Gastrocnemius medialis (tissue), 4 donors: Measurements from ENCODE around the gene TFCP2L1. TPM values are rescaled to one million over a fixed set of nuclear protein-coding genes. Genes with fewer than 3 reads are reported as not detected.

Experiments used
- ATAC-seq, 2 donors: fragments of 150-250 bp; one replicate each; pipeline ENCODE4 v1.9.1; 2016
- DNase-seq, 2 donors: peaks; one replicate each; pipeline ENCODE4 v3.0.0-alpha.2; 2019
- H3K27ac ChIP-seq, 4 donors: fragments of 200-600 bp; sonication (generic); 1 replicate in 1 of 4; 2 replicates in 3 of 4; pipeline ENCODE4 v1.5.1; 2016 to 2018; ENCODE audit warnings: mild to moderate bottlenecking in 2 of 4, moderate library complexity in 1 of 4
- H3K27me3 ChIP-seq, 3 donors: fragments of 200-600 bp; sonication (generic) in 2 of 3; 1 replicate in 1 of 3; 2 replicates in 2 of 3; pipeline versions ENCODE4 v1.5.1 to v1.6.0; 2016 to 2019; ENCODE audit warnings: mild to moderate bottlenecking in 1 of 3, moderate library complexity in 1 of 3
- H3K36me3 ChIP-seq, 2 donors: fragments of 200-600 bp; sonication (generic) in 1 of 2; one replicate each; pipeline ENCODE4 v1.5.1; 2017 to 2018
- H3K4me1 ChIP-seq, 2 donors: fragments of 200-600 bp; sonication (generic) in 1 of 2; one replicate each; pipeline ENCODE4 v1.5.1; 2016 to 2017; ENCODE audit warnings: mild to moderate bottlenecking in 2 of 2
- H3K4me3 ChIP-seq, 4 donors: fragments of 200-600 bp; sonication (generic) in 3 of 4; 1 replicate in 1 of 4; 2 replicates in 3 of 4; pipeline ENCODE4 v1.5.1; 2016 to 2019; ENCODE audit warnings: mild to moderate bottlenecking in 2 of 4
- H3K9me3 ChIP-seq, 3 donors: fragments of 200-600 bp; sonication (generic) in 2 of 3; 1 replicate in 1 of 3; 2 replicates in 2 of 3; pipeline ENCODE4 v1.5.1; 2016 to 2019
- POLR2A ChIP-seq, 2 donors: fragments of 450-650 bp; IDR thresholded peaks; one replicate each; pipeline ENCODE4 v1.6.1; 2017; ENCODE audit warnings: antibody characterized with exemption in 2 of 2, mild to moderate bottlenecking in 2 of 2, moderate library complexity in 2 of 2
- in situ Hi-C, 4 donors: fragments of 200-750 bp; cut with MboI; loops; one replicate each; pipeline versions ENCODE4 v1.15.0 to v1.8.0; 2017; ENCODE audit warnings: low sequenced_read_pairs in 4 of 4
- intact Hi-C: fragments of 100-400 bp; cut with DNase I; formaldehyde crosslinking; loops from one replicate; pipeline ENCODE4 v1.15.1; 2023; ENCODE audit warnings: low total_unique reads
- total RNA-seq, 4 donors: library from RNA; depleted of rRNA; stranded (reverse); fragments of >200 nt; gene quantifications; one replicate each; pipeline versions ENCODE4 v1.1.0 to v1.2.3, GENCODE V29; 2016
- TF ChIP-seq, protein P1 (sequence below), 5 experiments: fragments of 450-650 bp in 3 of 5; fragments of 200-600 bp in 2 of 5; sonication (generic) in 2 of 5; IDR thresholded peaks in 4 of 5; conservative IDR thresholded peaks in 1 of 5; 1 replicate in 4 of 5; 2 replicates in 1 of 5; pipeline ENCODE4 v1.5.1; 2016 to 2019; ENCODE audit warnings: antibody characterized with exemption in 5 of 5, mild to moderate bottlenecking in 3 of 5, moderate library complexity in 3 of 5

Gene TFCP2L1
- total RNA-seq, 4 donors from 2014 or later = 1.2 to 3.2 (median 1.8) TPM

DNA sequence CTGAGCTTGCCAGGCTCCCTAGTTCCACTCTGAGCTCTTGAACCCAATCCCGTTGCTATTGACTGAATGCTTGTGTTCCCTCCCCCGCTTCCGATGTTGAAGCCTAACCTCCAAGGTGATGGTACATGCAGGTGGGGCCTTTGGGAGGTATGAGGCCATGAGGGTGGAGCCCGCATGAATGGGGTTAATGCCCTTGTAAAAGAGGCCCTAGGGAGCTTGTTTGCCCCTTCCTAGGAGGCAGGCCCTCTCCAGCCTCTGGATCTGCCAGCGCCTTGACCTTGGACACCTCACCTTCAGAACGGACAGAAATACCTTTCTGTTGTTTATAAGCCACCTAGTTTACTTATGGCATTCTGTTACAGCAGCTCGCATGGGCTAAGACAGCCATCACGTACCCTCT lies 71.6 kb downstream of the TFCP2L1 start:
- H3K4me3 ChIP-seq = no peak overlapping the region
- H3K4me1 ChIP-seq = no peaks in the 10 kb centered on the region
- ATAC-seq = no peak
- DNase-seq = no peak
- intact Hi-C loops (no loop called here), in situ Hi-C loops (no loop called here)
- no peak overlapping the region for H3K27ac ChIP-seq
- no peaks in the 10 kb centered on the region for H3K27me3 ChIP-seq
- H3K36me3 ChIP-seq = no peaks in the 10 kb centered on the region
- TF ChIP-seq POLR2A (IDR thresholded peaks at IDR 0.05) = no peak
- TF ChIP-seq, protein P1, sequence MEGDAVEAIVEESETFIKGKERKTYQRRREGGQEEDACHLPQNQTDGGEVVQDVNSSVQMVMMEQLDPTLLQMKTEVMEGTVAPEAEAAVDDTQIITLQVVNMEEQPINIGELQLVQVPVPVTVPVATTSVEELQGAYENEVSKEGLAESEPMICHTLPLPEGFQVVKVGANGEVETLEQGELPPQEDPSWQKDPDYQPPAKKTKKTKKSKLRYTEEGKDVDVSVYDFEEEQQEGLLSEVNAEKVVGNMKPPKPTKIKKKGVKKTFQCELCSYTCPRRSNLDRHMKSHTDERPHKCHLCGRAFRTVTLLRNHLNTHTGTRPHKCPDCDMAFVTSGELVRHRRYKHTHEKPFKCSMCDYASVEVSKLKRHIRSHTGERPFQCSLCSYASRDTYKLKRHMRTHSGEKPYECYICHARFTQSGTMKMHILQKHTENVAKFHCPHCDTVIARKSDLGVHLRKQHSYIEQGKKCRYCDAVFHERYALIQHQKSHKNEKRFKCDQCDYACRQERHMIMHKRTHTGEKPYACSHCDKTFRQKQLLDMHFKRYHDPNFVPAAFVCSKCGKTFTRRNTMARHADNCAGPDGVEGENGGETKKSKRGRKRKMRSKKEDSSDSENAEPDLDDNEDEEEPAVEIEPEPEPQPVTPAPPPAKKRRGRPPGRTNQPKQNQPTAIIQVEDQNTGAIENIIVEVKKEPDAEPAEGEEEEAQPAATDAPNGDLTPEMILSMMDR (IDR thresholded peaks at IDR 0.05 in 4 of 5, conservative IDR thresholded peaks at IDR 0.05 in 1 of 5) = no peak
- no peaks in the 10 kb centered on the region for H3K9me3 ChIP-seq

DNA sequence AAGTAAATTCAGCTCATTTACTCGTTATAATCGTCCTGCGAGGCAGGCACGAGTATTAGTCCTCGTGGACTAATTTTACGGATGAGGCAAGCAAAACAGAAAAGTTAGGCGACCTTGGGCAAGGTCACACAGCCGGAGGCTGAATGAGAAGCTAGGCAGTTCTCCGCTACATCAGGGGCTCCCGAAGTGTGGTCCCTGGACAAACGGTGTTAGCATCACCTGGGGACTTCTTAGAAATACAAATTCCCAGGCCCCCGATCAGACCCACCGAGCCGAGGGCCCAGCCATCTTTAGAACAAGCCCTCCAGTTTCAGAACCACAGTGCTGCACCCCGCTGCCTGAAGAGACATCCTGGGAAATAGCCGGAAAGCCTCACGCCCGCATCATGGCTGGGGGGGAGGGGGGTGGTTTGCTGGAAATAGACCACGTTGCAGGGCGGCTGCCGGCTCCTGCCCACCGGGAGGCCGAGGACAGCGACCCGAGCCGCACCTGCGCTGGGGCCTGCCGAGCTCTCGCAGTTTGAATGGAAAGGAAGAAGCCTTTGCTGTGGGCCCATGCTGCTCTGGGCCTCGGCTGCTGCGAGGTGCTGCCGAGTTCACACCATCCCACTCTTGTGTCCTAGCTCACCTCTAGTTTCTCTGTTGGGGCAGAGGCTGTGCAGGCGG lies 72.2 kb downstream of the TFCP2L1 start:
- Histone ChIP-seq H3K27ac (no peak overlapping the region), H3K4me3 (no peak overlapping the region), H3K4me1 (no peaks in the 10 kb centered on the region), H3K27me3 (no peaks in the 10 kb centered on the region), H3K36me3 (no peaks in the 10 kb centered on the region), H3K9me3 (no peaks in the 10 kb centered on the region)
- DNase-seq (no peak), ATAC-seq (no peak)
- intact Hi-C loops (no loop called here), in situ Hi-C loops (no loop called here)
- TF ChIP-seq, protein P1 (IDR thresholded peaks at IDR 0.05 in 4 of 5, conservative IDR thresholded peaks at IDR 0.05 in 1 of 5) = no peak
- TF ChIP-seq POLR2A (IDR thresholded peaks at IDR 0.05) = no peak

DNA sequence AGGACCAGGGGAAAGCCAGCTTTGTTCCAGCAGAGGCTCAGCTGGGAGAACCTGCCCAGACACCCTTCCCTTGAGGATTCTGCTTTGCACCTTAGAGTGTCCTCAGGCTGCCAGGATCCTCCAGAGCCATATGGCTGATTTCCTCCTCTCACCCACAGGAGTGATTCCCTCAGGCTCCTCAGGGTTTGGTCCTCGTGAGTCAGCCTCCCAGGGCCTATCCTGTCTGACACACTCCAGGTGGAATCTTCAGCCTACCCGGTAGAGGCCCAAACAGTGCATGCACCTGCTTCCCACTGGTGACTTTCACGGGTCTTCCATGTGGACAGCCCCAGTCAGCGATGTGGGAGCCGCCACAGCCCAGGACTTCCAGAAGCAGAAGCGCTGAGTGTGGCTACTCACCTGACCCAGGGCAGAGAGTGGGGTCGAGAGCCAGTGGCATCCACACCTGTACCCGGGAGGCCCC lies 73.3 kb downstream of the TFCP2L1 start:
- no peak for DNase-seq
- intact Hi-C loops = no loop called here
- Histone ChIP-seq H3K4me3 (no peak overlapping the region), H3K27me3 (no peaks in the 10 kb centered on the region), H3K27ac (no peak overlapping the region), H3K36me3 (no peaks in the 10 kb centered on the region), H3K4me1 (no peaks in the 10 kb centered on the region), H3K9me3 (no peaks in the 10 kb centered on the region)
- no peak for ATAC-seq
- in situ Hi-C loops = no loop called here
- TF ChIP-seq POLR2A (IDR thresholded peaks at IDR 0.05) = no peak
- TF ChIP-seq, protein P1 (IDR thresholded peaks at IDR 0.05 in 4 of 5, conservative IDR thresholded peaks at IDR 0.05 in 1 of 5) = no peak

DNA sequence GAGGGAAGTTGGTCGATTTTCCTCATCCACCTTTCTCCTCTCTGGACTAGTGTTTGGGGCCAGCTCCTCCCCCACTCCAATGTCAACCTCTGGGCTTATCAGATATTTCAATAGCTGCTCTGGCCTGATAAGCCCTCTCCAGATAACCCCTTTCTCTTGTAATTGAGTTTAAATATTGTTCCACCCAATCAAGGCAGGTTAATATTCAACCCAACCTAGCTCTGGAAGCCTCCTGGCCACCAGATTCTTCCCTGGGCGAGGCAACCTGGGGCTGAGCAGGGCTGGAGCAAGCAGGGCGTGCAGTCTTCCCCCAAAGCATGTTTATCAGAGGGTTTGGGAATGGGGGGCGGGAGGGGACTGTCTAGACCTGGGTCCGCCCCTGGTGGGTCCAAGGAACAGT lies 73.8 kb downstream of the TFCP2L1 start:
- ATAC-seq = no peak
- intact Hi-C loops = no loop called here
- H3K9me3 ChIP-seq = no peaks in the 10 kb centered on the region

DNA sequence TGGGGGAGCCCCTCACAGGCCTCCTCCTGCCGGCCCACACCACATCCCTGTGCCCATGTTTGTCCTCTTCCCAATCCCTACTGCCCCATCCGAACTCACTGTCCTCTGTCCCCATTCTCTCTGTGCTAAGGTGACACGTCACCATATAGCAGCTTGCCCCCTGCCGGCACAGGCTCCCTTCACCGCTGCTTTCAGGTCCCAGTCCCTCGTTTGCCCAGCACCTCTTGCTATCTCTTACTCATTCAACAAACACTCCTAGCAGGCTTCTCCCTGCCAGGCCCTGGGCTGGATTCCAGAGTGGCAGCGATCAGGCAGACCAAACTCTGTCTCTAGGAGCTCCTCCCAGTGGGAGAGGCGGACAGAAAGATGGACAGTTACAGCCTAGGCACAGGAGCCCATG lies 74.3 kb downstream of the TFCP2L1 start:
- intact Hi-C loops (no loop called here), in situ Hi-C loops (no loop called here)
- Histone ChIP-seq H3K27ac (no peak overlapping the region), H3K9me3 (no peaks in the 10 kb centered on the region), H3K27me3 (no peaks in the 10 kb centered on the region), H3K4me1 (peaks cover 0 to 3% of the 10 kb centered on the region in 2 donors), H3K4me3 (no peak overlapping the region), H3K36me3 (no peaks in the 10 kb centered on the region)
- no peak for TF ChIP-seq POLR2A (IDR thresholded peaks at IDR 0.05)
- TF ChIP-seq, protein P1 (IDR thresholded peaks at IDR 0.05 in 4 of 5, conservative IDR thresholded peaks at IDR 0.05 in 1 of 5) = no peak
- DNase-seq (no peak), ATAC-seq (peak; percentile 14 to 46)

More for the DNA sequence above, 73.8 kb downstream of the TFCP2L1 start:
- no peaks in the 10 kb centered on the region for H3K4me1 ChIP-seq
- no peak overlapping the region for H3K27ac ChIP-seq
- no peaks in the 10 kb centered on the region for H3K36me3 ChIP-seq
- H3K27me3 ChIP-seq = no peaks in the 10 kb centered on the region
- in situ Hi-C loops = no loop called here
- no peak for DNase-seq
- no peak overlapping the region for H3K4me3 ChIP-seq
- TF ChIP-seq POLR2A (IDR thresholded peaks at IDR 0.05) = no peak
